PFSK-1 (cell line): ENCODE data around the gene AP1M1.

Source experiments
- POLR2AphosphoS5 ChIP-seq: IDR thresholded peaks from 2 replicates; pipeline ENCODE4 v1.6.1; 2012; ENCODE audit warnings: low read depth, mild to moderate bottlenecking, control low read depth, low read length, moderate library complexity
- REST ChIP-seq, 2 experiments: IDR thresholded peaks; 2 replicates each; pipeline versions ENCODE4 v1.6.1 to v1.8.0; 2011 to 2012; ENCODE audit warnings: low read depth in 2 of 2, low read length in 2 of 2, control low read depth in 1 of 2, inconsistent platforms in 1 of 2, mild to moderate bottlenecking in 1 of 2, moderate library complexity in 1 of 2; ENCODE audit not compliant: insufficient read depth in 1 of 2

- TF ChIP-seq REST (IDR thresholded peaks at IDR 0.05; ENCODE audit: insufficient read depth in 1 of 2, low read depth in 2 of 2, low read length in 2 of 2) (no peak), POLR2AphosphoS5 (no peak)
Observed at GRCh38 chr19:16289594-16289993, 91.9 kb downstream of the AP1M1 start.
